HG03460 (cell line): ENCODE measurements around the gene TMEM239.
A peak's percentile ranks its signal among the peaks of the same experiment; 100 is the strongest.
"Not testable (repeated sequence)": the region's sequence is repeated elsewhere in the genome, so short reads cannot be mapped to it uniquely, and the experiment has no call there.

Experiments used
- ATAC-seq: cut with Tn5 transposase; IDR thresholded peaks from one replicate; pipeline ENCODE4 v1.9.1; 2021; ENCODE audit not compliant: unreplicated experiment

TMEM239 gene

DNA sequence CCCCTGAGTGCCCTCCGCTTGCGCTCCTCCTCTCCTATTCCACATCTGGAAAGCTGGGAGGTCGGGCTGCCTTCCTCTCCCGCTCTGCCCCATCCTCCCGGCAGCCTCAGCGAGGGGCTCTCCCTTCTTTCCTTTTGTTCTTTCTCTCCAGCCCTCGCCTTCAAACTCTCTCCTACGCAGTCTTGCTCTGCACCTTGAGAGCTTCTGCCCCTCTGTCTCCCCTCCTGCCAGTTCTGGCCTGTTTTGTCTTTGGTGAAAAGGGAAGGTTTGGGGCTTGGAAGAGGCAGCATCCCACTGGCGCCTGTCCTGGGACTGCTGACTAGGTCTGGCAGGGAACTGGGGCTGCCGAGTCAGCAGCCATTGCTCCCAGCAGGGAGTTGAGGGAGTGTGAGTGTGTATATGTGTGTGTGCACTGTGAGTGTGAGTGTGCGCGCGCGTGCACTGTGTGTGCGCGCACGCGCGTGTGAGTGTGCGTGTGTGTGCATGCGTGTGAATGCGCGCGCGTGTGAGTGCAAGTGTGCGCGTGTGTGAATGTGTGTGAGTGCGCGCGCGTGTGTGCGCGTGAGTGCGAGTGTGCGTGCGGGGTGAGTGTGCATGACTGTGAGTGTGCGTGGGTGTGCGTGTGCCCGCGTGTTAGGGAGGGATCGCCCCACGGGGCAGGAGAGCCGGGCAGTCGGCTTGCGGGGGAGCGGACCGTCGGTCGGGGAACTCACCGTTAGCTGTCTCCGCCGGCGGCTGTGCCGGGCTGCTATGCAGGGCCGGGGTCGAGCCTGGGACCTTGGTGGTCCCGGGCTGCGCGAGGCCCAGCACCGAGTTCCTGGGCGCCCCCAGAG is 16.3 kb upstream of the TMEM239 start:
- peak; percentile 21 for ATAC-seq

- peak; percentile 67 for ATAC-seq
Measured at GRCh38 chr20:2800521-2801285, 15.5 kb upstream of the TMEM239 start, which contains the start of gene CPXM1. Gene CPXM1 (minus strand): TSS chr20:2800627. CDS start chr20:2800572, 55 bp downstream.

GRCh38 chr20:2801286-2801728 is 14.9 kb upstream of the TMEM239 start:
- peak; percentile 9 for ATAC-seq

DNA sequence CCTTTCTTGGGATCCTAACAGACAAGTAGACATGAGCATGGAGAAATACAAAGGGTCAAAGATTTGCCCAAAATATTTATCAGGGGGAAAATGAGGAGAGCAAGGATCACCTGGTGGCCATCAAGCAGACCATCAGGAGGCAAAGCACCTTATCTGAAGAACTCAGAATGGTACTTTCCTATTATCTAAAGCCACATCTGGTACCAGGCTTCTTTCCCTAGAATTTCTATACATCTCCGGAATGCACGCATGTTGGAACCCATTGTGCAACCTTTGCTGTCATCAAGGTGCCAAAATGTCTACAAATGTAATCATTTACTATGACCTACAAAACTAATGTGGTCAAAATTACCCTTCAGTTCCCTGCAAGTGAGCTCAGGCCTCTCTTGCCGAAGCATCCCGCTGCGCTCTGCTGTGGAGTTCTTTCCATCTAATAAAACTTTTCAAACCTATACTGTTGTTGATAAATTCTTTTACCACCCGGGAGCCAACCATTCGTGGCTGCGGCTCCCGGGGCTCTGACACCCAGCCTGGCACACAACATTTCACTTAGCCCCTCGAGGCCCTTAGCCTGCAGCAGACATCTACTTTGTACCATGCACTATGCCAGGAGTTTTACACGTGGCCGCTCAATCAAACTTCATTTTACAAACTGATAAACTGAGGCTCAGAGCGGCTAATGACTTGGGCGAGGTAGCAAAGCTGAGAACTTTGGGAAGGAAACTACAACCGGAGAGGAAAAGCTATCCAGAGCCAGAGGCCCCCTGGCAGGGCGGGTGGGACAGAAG is 11.9 kb upstream of the TMEM239 start:
- no peak for ATAC-seq

GRCh38 chr20:2804852-2805688 is 11.1 kb upstream of the TMEM239 start:
- no peak for ATAC-seq

DNA sequence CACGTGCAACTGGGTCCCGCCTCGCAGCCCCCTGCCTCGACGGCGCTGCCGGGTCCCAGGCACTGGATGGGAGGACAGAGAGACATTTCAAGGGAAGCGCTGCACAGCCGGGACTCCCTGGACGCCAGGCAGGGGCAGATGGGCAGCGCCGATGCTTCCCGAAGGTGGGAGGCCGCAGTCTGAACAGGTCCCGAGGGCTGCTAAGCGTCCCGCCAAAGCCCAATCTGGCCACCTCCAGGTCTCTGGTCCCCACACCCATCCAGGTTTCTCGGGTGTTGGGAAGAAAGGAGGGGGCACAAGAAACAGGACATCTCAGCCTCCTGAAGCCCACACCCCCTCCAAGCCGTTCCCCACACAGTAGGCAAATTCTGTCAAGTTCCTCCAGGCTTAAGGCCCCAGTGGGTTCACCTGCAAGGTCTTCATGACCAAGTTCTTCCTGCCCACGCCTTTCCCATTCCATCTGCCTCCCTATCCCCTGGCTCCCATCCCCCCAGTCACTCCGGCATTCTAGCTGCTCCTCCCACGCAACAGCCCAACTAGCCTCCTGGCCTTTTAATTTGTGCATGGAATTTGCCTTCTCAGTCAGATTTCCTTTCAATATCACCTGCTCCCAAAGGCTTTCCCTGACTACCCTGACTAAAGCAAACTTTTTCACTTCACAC is 10.3 kb upstream of the TMEM239 start:
- no peak for ATAC-seq

DNA sequence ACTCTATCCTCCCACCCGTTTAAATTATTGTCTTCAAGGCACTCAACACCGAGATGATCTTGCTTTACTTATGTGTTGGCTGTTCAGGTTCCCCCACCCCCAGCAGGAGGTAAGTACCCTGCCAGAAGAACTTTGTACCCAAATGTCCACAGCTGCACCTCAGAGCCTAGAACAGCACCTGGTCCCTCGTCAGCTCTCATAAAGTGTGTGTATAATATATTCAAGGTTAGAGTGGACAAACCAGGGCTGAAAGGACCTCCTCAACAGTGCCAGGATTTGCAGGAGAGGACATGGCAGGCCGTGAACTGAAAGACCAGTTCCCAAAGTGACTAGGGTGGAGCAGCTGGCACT is 9.8 kb upstream of the TMEM239 start:
- ATAC-seq = no peak

DNA sequence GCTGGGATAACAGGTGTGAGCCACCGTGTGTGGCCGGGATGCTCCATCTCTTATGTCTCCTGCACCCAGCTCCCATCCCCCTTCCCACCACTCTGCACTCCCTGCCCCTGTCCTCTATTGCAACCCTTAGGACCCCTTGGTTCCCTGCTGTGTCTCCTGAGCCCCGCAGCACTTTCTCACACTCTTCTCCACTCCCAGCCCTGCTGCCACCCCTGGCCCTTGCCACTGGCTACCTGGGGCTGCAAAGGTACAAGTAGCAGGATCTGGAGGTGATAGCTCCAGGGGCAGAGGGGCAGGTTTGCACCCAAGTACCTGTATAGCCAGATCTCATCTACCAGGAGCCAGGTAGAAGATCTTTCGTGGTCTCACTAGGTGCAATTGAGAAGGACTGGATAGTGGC is 9.1 kb upstream of the TMEM239 start:
- no peak for ATAC-seq

- ATAC-seq = not testable (repeated sequence)
Measured at GRCh38 chr20:2807929-2808328, 8.2 kb upstream of the TMEM239 start.

DNA sequence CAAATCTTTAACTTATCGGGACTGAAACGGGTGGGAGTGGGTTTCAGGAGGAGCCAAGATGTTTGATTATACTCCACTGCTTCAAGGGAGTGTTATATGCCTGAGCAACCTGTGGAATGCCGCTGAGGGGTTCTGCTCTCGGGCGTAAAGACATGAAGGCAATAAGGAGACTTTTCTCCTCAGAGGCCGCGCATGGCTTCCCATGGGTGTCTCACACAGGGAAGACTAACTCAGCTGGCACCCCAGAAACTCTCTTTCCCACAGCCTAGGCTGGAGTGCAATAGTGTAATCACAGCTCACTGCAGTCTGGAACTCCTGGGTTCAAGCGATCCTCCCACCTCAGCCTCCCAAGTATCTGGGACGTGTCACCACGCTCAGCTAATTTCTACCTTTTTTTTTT is 6.5 kb upstream of the TMEM239 start:
- no peak for ATAC-seq

- ATAC-seq = no peak
Measured at GRCh38 chr20:2812189-2812588, 4.0 kb upstream of the TMEM239 start.

DNA sequence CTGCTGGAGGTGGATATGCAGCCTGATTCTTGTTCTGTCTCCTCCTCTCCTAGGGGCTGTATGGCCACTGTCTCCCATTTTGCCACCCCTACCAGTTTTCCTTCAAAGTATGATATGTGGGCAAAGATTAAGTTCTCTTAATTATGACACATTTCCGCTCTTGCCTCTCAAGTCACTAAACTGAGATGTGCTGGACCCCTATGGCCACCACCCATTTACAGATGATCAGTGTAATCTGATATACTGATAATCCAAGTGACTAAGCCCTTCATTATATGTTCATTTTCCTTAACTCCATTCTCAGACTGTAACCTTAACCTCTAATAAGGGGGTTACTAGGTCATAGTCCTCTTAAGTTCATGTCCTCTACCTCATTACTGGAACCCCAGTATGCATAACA is 2.1 kb upstream of the TMEM239 start:
- no peak for ATAC-seq

GRCh38 chr20:2814587-2815051 is 1.5 kb upstream of the TMEM239 start, which contains the start of gene C20orf141:
Gene C20orf141 (plus strand): TSS chr20:2814987. CDS start chr20:2815185, 198 bp downstream.
- no peak for ATAC-seq

GRCh38 chr20:2815242-2815900 is 793 bp upstream of the TMEM239 start:
- ATAC-seq = no peak

DNA sequence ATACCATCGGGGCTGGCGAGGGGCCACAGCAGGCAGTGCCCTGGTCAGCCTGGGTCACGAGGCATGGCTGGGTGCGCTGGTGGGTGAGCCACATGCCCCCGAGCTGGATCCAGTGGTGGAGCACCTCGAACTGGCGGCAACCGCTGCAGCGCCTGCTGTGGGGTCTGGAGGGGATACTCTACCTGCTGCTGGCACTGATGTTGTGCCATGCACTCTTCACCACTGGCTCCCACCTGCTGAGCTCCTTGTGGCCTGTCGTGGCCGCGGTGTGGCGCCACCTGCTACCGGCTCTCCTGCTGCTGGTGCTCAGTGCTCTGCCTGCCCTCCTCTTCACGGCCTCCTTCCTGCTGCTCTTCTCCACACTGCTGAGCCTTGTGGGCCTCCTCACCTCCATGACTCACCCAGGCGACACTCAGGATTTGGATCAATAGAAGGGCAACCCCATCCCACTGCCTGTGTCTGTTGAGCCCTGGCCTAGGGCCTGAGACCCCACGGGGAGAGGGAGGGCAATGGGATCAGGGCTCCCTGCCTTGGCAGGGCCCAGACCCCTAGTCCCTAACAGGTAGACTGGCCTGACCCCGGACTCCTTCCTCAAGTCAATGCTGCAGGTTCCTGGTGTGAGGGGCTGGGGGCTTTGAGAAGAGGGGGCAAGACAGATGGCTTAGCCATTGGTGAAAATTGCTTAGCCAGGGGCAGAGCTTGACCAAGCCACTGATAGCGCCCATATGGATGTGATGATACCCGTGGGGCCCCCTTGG is 598 bp downstream of the TMEM239 start:
- ATAC-seq = no peak

- ATAC-seq = no peak
Measured at GRCh38 chr20:2817341-2817726, 1.2 kb downstream of the TMEM239 start.

- no peak for ATAC-seq
Measured at GRCh38 chr20:2817891-2818595, 1.9 kb downstream of the TMEM239 start.
